ENCODE data around the gene TCOF1. TPM values are rescaled to one million over a fixed set of nuclear protein-coding genes. Genes with fewer than 3 reads are reported as not detected.

The TCOF1 gene
- total RNA-seq = 24.8 and 28.1 TPM in 2 replicates

GRCh38 chr5:150357326-150358260 is at the start of gene TCOF1:
TCOF1 (plus strand) TSS chr5:150357697; CDS start chr5:150357747, 50 bp downstream.

DNA sequence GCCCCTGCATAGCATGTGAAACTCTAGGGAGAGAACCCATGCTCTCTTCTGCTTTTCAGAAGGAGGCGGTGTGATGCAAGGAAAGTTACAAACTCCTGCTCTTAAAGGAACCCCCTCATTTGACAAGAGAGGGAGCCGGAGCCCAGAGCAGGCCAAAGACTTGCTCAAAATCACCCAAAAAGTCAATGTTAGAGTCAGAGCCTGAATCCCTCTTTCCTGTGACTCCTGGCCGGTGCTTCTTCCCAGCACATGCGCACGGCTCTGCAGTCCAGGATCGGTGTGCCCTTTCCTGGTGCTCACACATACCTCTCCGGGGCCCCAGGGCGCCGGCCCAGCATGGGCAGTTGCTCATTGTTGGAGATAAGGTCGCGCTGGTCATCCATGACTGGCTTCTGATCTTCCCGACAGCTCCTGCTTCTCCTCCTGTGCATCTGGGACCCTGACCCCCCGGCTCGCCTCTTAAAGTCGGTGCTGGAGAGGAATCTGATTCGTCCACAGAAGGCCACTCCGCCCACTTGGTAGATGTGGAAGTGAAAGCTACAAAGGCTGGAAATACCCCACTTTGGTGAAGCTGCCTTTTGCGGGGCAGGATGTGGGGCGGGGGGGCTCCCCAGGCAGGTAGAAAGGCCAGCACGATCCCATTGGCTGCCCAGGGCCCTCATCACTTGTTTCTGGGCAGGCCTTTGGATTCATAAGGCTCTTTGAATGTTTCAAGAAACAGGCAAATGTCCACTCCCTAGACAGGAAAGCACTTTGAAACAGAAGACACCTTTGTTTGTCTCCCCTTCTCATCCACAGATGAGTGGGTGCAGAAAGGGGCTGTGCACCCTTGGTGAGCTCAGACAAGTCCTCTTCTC is 55.0 kb downstream of the TCOF1 start, which contains the start of gene CD74:
Gene CD74, minus strand, starts transcription at position 592 of the 857 bp plus-strand sequence. Its CDS starts 161 bp downstream, at position 431.

Other genes with a start within 250 kb of the TCOF1 start
- 1.3 and 5.9 TPM in 2 replicates for gene PDGFRB, start 201.9 kb upstream of the TCOF1 start, total RNA-seq
- not detected in 2 replicates for gene CDX1, start 190.9 kb upstream of the TCOF1 start, total RNA-seq
- gene SLC6A7, start 167.6 kb upstream of the TCOF1 start, total RNA-seq = not detected in 2 replicates
- gene CAMK2A, start 67.9 kb upstream of the TCOF1 start, total RNA-seq = not detected in 2 replicates
- under 0.01 and 0.19 TPM in 2 replicates for gene ARSI, start 54.8 kb upstream of the TCOF1 start, total RNA-seq
- 0.98 and 1.7 TPM in 2 replicates for gene CD74, start 55.2 kb downstream of the TCOF1 start, total RNA-seq
- gene RPS14, start 92.0 kb downstream of the TCOF1 start, total RNA-seq = 2,576 and 2,669 TPM in 2 replicates
- gene NDST1, start 150.4 kb downstream of the TCOF1 start, total RNA-seq = 77.1 and 124 TPM in 2 replicates